Measurements from ENCODE around the gene SENP5.
"Not testable (repeated sequence)": the region's sequence is repeated elsewhere in the genome, so short reads cannot be mapped to it uniquely, and the experiment has no call there.

DNA sequence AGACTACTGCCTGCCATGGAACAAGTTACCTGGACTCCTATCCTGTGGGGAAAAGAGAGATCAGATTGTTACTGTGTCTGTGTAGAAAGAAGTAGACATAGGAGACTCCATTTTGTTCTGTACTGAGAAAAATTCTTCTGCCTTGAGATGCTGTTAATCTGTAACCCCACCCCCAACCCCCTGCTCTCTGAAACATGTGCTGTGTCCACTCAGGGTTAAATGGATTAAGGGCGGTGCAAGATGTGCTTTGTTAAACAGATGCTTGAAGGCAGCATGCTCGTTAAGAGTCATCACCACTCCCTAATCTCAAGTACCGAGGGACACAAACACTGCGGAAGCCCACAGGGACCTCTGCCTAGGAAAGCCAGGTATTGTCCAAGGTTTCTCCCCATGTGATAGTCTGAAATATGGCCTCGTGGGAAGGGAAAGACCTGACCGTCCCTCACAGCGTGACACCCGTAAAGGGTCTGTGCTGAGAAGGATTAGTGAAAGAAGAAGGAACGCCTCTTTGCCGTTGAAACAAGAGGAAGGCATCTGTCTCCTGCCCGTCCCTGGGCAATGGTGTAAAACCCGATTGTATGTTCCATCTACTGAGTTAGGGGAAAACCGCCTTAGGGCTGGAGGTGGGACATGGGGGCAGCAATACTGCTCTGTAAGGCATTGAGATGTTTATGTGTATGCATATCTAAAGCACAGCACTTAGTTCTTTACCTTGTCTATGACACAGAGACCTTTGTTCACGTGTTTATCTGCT, 76.5 kb downstream of the SENP5 start:
- TF ChIP-seq TCF7 (IDR thresholded peaks at IDR 0.05; ENCODE audit: borderline replicate concordance); PTRF (tag; IDR thresholded peaks at IDR 0.05); POLR2A (conservative IDR thresholded peaks at IDR 0.05); LARP7 (IDR thresholded peaks at IDR 0.05); SPI1 (IDR thresholded peaks at IDR 0.05; ENCODE audit: borderline replicate concordance, low read depth, low read length); ZFP1 (CRISPR knock-in tag; IDR thresholded peaks at IDR 0.05); TCF7L2 (IDR thresholded peaks at IDR 0.05; ENCODE audit: low read depth, low read length); CHD1 (IDR thresholded peaks at IDR 0.05; ENCODE audit: low read length); ZNF695 (CRISPR knock-in tag; IDR thresholded peaks at IDR 0.05); ZNF311 (CRISPR knock-in tag; IDR thresholded peaks at IDR 0.05); TAL1 (IDR thresholded peaks at IDR 0.05): not testable (repeated sequence)
- TF ChIP-seq, protein P1, sequence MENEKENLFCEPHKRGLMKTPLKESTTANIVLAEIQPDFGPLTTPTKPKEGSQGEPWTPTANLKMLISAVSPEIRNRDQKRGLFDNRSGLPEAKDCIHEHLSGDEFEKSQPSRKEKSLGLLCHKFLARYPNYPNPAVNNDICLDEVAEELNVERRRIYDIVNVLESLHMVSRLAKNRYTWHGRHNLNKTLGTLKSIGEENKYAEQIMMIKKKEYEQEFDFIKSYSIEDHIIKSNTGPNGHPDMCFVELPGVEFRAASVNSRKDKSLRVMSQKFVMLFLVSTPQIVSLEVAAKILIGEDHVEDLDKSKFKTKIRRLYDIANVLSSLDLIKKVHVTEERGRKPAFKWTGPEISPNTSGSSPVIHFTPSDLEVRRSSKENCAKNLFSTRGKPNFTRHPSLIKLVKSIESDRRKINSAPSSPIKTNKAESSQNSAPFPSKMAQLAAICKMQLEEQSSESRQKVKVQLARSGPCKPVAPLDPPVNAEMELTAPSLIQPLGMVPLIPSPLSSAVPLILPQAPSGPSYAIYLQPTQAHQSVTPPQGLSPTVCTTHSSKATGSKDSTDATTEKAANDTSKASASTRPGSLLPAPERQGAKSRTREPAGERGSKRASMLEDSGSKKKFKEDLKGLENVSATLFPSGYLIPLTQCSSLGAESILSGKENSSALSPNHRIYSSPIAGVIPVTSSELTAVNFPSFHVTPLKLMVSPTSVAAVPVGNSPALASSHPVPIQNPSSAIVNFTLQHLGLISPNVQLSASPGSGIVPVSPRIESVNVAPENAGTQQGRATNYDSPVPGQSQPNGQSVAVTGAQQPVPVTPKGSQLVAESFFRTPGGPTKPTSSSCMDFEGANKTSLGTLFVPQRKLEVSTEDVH (IDR thresholded peaks at IDR 0.05; ENCODE audit: low read depth, partially characterized antibody), result not testable (repeated sequence)
- TF ChIP-seq, protein P2, sequence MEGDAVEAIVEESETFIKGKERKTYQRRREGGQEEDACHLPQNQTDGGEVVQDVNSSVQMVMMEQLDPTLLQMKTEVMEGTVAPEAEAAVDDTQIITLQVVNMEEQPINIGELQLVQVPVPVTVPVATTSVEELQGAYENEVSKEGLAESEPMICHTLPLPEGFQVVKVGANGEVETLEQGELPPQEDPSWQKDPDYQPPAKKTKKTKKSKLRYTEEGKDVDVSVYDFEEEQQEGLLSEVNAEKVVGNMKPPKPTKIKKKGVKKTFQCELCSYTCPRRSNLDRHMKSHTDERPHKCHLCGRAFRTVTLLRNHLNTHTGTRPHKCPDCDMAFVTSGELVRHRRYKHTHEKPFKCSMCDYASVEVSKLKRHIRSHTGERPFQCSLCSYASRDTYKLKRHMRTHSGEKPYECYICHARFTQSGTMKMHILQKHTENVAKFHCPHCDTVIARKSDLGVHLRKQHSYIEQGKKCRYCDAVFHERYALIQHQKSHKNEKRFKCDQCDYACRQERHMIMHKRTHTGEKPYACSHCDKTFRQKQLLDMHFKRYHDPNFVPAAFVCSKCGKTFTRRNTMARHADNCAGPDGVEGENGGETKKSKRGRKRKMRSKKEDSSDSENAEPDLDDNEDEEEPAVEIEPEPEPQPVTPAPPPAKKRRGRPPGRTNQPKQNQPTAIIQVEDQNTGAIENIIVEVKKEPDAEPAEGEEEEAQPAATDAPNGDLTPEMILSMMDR (IDR thresholded peaks at IDR 0.05 in 2 of 3, conservative IDR thresholded peaks at IDR 0.05 in 1 of 3; ENCODE audit: insufficient read depth in 2 of 3, low read depth in 1 of 3, low read length in 3 of 3), result not testable (repeated sequence)
- TF ChIP-seq, protein P3, sequence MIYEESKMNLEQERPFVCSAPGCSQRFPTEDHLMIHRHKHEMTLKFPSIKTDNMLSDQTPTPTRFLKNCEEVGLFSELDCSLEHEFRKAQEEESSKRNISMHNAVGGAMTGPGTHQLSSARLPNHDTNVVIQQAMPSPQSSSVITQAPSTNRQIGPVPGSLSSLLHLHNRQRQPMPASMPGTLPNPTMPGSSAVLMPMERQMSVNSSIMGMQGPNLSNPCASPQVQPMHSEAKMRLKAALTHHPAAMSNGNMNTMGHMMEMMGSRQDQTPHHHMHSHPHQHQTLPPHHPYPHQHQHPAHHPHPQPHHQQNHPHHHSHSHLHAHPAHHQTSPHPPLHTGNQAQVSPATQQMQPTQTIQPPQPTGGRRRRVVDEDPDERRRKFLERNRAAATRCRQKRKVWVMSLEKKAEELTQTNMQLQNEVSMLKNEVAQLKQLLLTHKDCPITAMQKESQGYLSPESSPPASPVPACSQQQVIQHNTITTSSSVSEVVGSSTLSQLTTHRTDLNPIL (CRISPR knock-in tag; IDR thresholded peaks at IDR 0.05), result not testable (repeated sequence)

Data from K562 (cell line).